HG03571 (cell line): ENCODE measurements around the gene SF3A2.
"Not testable (repeated sequence)": the region's sequence is repeated elsewhere in the genome, so short reads cannot be mapped to it uniquely, and the experiment has no call there.

Experiments
- ATAC-seq: cut with Tn5 transposase; IDR thresholded peaks from one replicate; pipeline ENCODE4 v1.9.1; 2021; ENCODE audit not compliant: unreplicated experiment

SF3A2 gene

GRCh38 chr19:2236314-2237050, at the start of gene SF3A2, which contains the start of gene PLEKHJ1:
SF3A2 (plus strand) TSS chr19:2236824; CDS start chr19:2243419, 6,595 bp downstream.
PLEKHJ1 (minus strand) TSS chr19:2236329; CDS start chr19:2236248, 81 bp downstream.
- peak; percentile 62 for ATAC-seq

- no peak for ATAC-seq
Observed at GRCh38 chr19:2187159-2187558, 49.5 kb upstream of the SF3A2 start.

DNA sequence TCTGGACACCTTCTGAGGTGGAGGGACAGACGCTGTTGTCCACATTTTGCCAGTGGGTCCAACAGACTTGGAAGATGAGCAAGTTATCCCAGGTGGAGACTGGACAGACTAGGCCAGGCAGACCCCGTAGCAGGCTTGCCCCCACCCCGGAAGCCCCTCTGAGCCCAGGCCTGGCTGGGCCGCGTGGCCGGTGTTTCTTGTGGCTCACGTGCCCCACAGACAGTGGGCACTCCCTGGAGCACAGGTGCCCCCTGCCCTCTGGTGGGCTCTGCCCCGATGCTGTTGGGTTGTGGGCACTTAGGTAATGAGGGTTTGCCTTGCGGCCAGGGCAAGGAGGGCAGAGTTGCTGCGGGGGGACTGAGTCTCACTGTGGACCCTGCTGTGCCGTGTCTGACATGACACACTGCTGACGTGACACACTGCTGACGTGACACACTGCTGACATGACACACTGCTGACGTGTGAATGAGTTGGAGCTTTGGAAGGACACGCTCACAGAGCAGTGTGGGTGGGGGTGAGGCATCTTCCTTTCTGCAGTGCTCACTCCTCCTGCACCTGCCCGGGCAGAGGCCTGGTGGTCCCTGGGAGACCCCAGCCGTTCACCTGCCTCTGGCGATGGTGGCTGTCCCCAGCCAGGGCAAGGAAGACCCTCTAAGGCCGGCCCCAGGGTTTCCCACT, 47.8 kb upstream of the SF3A2 start:
- ATAC-seq = no peak

DNA sequence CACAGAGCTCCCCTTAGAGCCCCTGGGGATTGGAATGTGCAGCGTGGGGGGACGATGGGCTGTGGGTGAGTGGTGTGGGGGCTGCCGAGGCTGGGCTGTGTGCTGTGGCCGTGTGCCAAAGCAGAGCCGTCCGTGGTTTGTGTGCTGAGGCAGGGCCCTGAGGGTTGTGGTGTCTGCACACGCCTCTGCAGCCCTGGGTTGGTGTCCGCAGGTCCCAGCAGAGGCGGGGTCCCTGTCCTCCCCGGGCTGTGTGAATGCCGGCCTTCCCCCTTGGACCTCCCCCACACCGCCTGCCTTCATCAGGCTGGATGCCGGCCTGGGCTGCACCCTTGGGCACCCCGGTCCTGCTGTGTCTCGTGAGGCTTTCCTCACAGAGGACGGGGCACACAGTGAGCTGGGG, 46.7 kb upstream of the SF3A2 start:
- no peak for ATAC-seq

GRCh38 chr19:2190848-2191455, 45.7 kb upstream of the SF3A2 start:
- ATAC-seq = no peak

- ATAC-seq = no peak
Observed at GRCh38 chr19:2191456-2192310, 44.9 kb upstream of the SF3A2 start.

GRCh38 chr19:2192862-2193261, 43.8 kb upstream of the SF3A2 start:
- no peak for ATAC-seq

DNA sequence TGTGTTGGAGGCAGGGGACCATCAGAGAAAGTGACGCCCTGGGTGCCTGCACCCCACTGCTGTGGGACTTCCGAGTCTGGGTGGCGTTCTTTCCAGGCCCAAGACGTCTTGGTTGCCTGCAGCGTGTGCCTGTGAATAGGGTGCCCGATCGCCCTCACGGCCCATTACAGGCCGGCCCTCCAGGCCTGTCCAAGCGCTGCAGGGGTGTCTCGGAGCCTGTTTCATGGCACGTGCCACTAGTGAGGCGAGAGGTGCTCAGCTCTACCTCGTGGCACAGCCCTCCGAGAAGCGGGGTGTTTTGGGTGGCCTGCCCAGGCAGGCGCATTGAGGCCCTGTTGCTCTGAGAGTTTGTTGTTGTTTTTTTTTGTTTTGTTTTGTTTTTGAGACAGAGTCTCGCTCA, 42.8 kb upstream of the SF3A2 start:
- no peak for ATAC-seq

GRCh38 chr19:2194513-2195078, 42.0 kb upstream of the SF3A2 start:
- no peak for ATAC-seq

GRCh38 chr19:2195361-2195760, 41.3 kb upstream of the SF3A2 start:
- ATAC-seq = no peak

- ATAC-seq = no peak
Observed at GRCh38 chr19:2195914-2196313, 40.7 kb upstream of the SF3A2 start.

- no peak for ATAC-seq
Observed at GRCh38 chr19:2197270-2197669, 39.4 kb upstream of the SF3A2 start.

DNA sequence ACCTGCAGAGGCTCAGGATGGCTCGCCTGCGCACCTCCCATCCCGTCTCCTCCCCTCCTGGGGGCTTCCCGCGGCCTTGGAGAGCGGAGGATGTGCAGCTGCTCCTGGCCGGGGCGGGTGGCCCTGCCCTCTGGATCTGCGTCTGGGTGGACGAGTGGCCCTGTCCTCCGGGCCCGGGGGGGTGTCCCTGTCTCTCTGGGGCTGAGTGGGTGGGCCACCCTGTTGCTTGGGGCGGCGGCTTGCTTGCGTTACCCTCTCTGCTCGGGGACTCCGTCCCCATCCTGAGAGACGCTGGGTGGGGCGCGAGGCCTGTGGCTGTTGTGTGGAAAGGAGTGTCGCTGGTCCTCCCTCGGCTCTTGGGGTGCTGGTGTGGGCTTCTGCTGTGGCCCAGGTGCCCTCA, 38.3 kb upstream of the SF3A2 start:
- ATAC-seq = no peak

DNA sequence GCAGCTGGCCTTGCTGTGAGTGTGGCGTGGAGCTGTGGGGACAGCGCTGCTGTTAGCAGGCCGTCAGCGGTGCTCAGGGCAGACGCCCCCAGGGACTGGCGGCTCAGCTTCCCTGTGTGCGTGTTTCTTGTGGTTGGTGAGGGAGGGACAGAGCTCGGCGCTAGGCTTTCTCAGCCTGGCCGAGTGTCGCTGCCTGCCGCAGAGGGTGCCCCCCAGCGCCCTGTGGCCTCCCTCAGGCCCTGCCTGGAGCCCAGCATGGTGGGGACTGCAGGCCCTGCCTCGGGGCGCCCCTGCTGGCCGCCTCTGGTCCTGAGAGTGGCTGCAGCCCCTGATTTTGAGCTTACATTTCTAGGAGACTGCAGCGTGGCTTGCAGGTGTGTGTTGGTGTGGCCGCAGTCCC, 37.4 kb upstream of the SF3A2 start:
- ATAC-seq = no peak

- no peak for ATAC-seq
Observed at GRCh38 chr19:2199861-2200623, 36.6 kb upstream of the SF3A2 start.

- not testable (repeated sequence) for ATAC-seq
Observed at GRCh38 chr19:2200624-2201294, 35.9 kb upstream of the SF3A2 start.

DNA sequence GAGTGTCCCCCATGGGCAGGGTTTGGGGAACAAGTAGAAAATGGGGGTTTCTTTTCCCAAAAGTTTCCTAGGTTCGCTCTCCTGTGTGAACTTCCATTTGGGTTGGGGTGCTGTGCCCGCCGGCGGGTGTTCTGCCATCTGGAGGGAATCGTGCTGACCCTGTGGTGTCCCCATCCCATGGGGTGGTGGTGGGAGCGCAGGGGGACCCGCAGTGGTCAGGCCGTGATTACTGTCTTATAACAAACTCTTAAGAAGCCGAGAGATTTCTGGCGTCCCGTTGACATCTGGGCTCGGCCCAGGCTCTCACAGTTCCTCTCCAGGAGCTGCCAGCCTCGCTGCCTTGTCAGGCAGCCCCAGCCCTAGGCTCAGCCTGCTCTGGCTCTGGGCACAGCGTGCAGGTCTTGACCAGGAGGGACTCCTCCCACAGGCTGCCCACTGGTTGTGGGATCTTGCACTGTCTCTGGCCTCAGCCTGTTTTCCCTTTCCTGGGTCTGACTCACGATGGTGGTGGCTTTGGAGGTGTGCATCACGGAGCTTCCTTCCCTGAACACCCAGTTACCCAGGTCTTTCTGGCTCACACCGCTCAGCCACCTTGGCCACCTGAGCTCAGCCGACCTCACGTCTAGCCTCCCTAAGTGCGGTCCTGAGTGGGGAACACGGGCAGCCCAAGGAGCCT, 35.0 kb upstream of the SF3A2 start:
- no peak for ATAC-seq

DNA sequence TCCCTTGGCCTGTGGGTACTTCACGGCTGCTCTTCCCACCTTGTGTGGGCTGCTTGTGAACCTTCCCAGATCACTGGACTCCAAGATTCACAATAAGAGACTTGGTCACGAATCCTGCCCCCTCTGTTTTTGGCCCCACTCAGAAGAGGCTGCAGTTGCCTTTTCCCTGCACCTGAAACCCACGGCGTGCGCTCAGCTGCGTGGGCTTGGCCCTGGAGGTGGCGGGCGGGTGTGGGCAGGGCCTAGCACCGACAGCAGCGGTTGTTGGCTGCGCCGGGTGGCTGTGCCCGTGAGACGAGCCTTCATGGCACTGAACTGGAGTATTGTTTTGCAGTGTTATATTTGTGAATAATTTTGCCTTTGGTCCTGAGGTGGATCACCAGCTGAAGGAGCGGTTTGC, 34.3 kb upstream of the SF3A2 start:
- no peak for ATAC-seq

GRCh38 chr19:2207008-2207407, 29.6 kb upstream of the SF3A2 start:
- ATAC-seq = no peak
